ENCODE data around the gene POGK. TPM values are rescaled to one million over a fixed set of nuclear protein-coding genes. Genes with fewer than 3 reads are reported as not detected.
A peak's percentile ranks its signal among the peaks of the same experiment; 100 is the strongest.

Gene POGK
- total RNA-seq, 1 donor from 2014 or later, result 33.0 TPM

DNA sequence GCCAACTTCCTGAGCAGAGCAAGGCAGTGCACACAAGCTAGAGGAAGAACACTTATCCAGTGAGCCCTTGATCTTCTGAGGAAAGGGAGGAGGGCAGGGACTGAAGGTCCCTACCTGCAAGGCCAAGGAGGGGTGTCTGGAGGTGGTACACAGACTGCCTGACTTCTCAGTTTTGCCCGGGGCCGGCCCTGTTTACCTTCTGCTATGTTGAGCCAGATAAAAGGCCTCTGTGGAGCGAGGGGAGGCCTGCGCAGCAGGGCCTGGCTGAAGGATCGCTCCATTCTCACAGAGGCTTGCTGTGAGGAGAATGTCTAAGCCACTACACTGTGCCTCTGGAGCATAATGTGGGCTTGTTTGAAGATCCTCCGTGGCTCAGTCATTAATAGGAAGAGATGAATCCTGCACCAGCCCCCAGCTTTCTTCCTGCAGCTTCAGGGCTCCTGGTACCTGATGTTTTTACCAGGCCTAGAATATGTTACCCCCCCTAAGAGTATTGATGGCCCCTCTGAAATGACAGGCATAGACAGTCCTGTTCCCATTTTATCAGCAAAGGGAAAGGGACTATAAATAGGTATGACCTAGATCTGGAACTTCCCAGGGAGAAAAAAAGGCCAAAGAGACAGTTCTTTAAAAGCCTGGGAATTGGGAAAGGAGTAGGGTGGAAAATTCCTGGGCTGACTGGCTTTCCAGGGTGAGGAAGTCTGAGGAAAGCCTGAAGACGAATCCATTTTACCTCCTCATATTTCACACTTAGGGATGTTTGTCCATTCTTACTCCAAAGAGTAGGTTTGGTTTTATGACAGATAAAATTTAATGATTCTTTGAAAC, 4.7 kb downstream of the POGK start:
- peaks cover 47% of the 10 kb centered on the region for H3K36me3 Mint-ChIP-seq (ENCODE audit: unreplicated experiment)
- TF ChIP-seq, protein P1, sequence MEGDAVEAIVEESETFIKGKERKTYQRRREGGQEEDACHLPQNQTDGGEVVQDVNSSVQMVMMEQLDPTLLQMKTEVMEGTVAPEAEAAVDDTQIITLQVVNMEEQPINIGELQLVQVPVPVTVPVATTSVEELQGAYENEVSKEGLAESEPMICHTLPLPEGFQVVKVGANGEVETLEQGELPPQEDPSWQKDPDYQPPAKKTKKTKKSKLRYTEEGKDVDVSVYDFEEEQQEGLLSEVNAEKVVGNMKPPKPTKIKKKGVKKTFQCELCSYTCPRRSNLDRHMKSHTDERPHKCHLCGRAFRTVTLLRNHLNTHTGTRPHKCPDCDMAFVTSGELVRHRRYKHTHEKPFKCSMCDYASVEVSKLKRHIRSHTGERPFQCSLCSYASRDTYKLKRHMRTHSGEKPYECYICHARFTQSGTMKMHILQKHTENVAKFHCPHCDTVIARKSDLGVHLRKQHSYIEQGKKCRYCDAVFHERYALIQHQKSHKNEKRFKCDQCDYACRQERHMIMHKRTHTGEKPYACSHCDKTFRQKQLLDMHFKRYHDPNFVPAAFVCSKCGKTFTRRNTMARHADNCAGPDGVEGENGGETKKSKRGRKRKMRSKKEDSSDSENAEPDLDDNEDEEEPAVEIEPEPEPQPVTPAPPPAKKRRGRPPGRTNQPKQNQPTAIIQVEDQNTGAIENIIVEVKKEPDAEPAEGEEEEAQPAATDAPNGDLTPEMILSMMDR (IDR thresholded peaks at IDR 0.05), result no peak
- peak; percentile 46 for DNase-seq (ENCODE audit: extremely low spot score, unreplicated experiment)

DNA sequence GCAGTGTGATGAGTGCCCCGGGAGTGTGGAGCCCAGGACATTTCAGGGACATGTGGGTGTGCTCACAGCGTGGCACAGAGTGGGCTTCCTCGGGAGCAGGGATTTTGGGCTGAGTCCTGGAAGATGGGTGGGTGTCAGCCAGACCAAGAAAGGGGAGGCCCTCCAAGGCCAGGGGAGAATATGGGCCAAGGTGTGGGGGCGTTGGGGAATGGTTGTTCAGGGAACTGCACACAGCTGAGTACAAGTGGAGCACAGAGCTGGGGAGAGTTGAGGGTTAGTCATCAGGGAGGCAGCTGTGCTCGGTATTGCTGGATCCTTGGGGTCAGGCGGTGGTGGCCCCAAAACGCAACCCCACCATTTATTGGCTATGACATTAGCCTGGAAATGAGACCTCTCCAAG, 5.5 kb downstream of the POGK start:
- TF ChIP-seq, protein P1 (IDR thresholded peaks at IDR 0.05), result no peak
- peaks cover 15% of the 10 kb centered on the region for H3K4me1 Mint-ChIP-seq (ENCODE audit: unreplicated experiment)
- no peaks in the 10 kb centered on the region for H3K27me3 Mint-ChIP-seq (ENCODE audit: unreplicated experiment)
- H3K9me3 Mint-ChIP-seq (ENCODE audit: unreplicated experiment), result no peaks in the 10 kb centered on the region
- peak overlapping the region; percentile 38 for H3K27ac Mint-ChIP-seq (ENCODE audit: unreplicated experiment)
- no peak overlapping the region for H3K4me3 Mint-ChIP-seq (ENCODE audit: unreplicated experiment)
- DNase-seq (ENCODE audit: extremely low spot score, unreplicated experiment), result no peak
- H3K36me3 Mint-ChIP-seq (ENCODE audit: unreplicated experiment), result peaks cover 55% of the 10 kb centered on the region

More for the DNA sequence above, 4.7 kb downstream of the POGK start:
- Mint-ChIP-seq H3K27ac (ENCODE audit: unreplicated experiment) (peak overlapping the region; percentile 34), H3K27me3 (ENCODE audit: unreplicated experiment) (no peaks in the 10 kb centered on the region), H3K4me3 (ENCODE audit: unreplicated experiment) (no peak overlapping the region), H3K4me1 (ENCODE audit: unreplicated experiment) (peaks cover 16% of the 10 kb centered on the region), H3K9me3 (ENCODE audit: unreplicated experiment) (no peaks in the 10 kb centered on the region)

DNA sequence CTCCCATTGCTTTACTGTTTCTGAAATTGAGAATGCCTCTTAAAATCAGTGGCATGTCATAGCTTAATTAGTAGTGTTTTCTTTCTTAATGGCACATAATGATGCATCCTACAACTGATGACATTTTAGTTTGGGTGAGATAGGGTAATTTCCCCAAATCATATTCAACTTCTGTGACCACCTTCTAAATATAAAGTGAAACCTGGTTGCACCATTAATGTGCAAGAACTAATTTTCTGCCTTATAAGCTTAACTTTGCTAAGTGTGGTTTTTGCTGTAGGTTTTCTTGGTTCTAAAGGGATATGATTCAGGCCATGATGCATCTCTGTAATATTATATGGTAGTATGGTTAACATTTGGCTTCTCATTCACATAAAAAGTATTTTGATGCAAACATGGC, 8.9 kb downstream of the POGK start:
- Mint-ChIP-seq H3K9me3 (ENCODE audit: unreplicated experiment) (no peaks in the 10 kb centered on the region), H3K4me3 (ENCODE audit: unreplicated experiment) (no peak overlapping the region), H3K27me3 (ENCODE audit: unreplicated experiment) (no peaks in the 10 kb centered on the region), H3K4me1 (ENCODE audit: unreplicated experiment) (no peaks in the 10 kb centered on the region), H3K27ac (ENCODE audit: unreplicated experiment) (no peak overlapping the region), H3K36me3 (ENCODE audit: unreplicated experiment) (peaks cover 67% of the 10 kb centered on the region)
- TF ChIP-seq, protein P1 (IDR thresholded peaks at IDR 0.05), result no peak
- no peak for DNase-seq (ENCODE audit: extremely low spot score, unreplicated experiment)

DNA sequence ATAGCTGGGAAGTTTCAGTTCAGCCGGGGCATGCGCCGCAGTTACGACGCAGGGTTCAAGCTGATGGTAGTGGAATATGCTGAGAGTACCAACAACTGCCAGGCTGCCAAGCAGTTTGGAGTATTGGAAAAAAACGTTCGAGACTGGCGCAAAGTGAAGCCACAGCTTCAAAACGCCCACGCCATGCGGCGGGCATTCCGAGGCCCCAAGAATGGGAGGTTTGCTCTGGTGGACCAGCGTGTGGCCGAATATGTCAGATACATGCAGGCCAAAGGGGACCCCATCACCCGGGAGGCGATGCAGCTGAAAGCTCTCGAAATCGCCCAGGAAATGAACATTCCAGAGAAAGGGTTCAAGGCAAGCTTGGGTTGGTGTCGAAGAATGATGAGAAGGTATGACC, 9.9 kb downstream of the POGK start:
- Mint-ChIP-seq H3K27ac (ENCODE audit: unreplicated experiment) (no peak overlapping the region), H3K36me3 (ENCODE audit: unreplicated experiment) (peaks cover 67% of the 10 kb centered on the region)

DNA sequence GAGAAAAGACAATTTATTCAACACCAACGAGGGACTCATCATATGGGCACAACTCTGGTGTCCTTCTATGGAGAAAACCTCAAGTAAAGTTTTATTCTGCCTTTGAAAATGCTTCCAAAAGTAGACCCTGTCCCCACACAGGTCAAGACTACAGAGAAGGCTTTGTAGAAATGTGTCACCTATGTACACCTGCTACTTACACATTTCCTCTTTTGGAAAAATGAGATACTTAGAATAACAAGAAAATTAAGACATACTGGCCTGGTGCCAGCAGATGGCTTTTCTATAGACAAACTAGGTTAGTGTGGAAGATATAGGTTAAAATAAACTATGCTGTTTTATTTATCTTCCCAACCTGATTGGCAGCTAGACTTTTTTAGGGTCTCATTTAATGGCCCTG, 13.6 kb downstream of the POGK start:
- H3K27ac Mint-ChIP-seq (ENCODE audit: unreplicated experiment), result no peak overlapping the region
- no peaks in the 10 kb centered on the region for H3K27me3 Mint-ChIP-seq (ENCODE audit: unreplicated experiment)
- H3K4me1 Mint-ChIP-seq (ENCODE audit: unreplicated experiment), result no peaks in the 10 kb centered on the region
- no peak for DNase-seq (ENCODE audit: extremely low spot score, unreplicated experiment)
- peaks cover 51% of the 10 kb centered on the region for H3K36me3 Mint-ChIP-seq (ENCODE audit: unreplicated experiment)
- TF ChIP-seq, protein P1 (IDR thresholded peaks at IDR 0.05), result no peak
- H3K9me3 Mint-ChIP-seq (ENCODE audit: unreplicated experiment), result no peaks in the 10 kb centered on the region
- H3K4me3 Mint-ChIP-seq (ENCODE audit: unreplicated experiment), result no peak overlapping the region

More for the DNA sequence above, 9.9 kb downstream of the POGK start:
- Mint-ChIP-seq H3K4me3 (ENCODE audit: unreplicated experiment) (no peak overlapping the region), H3K4me1 (ENCODE audit: unreplicated experiment) (no peaks in the 10 kb centered on the region), H3K9me3 (ENCODE audit: unreplicated experiment) (no peaks in the 10 kb centered on the region), H3K27me3 (ENCODE audit: unreplicated experiment) (no peaks in the 10 kb centered on the region)
- TF ChIP-seq, protein P1 (IDR thresholded peaks at IDR 0.05), result no peak
- no peak for DNase-seq (ENCODE audit: extremely low spot score, unreplicated experiment)
